ENCODE data around the gene COPS8.

GRCh38 chr2:237043866-237044265 lies 41.8 kb upstream of the COPS8 start:
- TF ChIP-seq ZNF532 (CRISPR knock-in tag; IDR thresholded peaks at IDR 0.05; ENCODE audit: borderline replicate concordance) = no peak
- TF ChIP-seq CTCF (IDR thresholded peaks at IDR 0.05) = no peak
- no peak for TF ChIP-seq CBFB (CRISPR knock-in tag; IDR thresholded peaks at IDR 0.05; ENCODE audit: low read depth)
- no peak for TF ChIP-seq NR3C1 (CRISPR knock-in tag; conservative IDR thresholded peaks at IDR 0.05; ENCODE audit: low read depth)
- TF ChIP-seq TCF7 (CRISPR knock-in tag; IDR thresholded peaks at IDR 0.05; ENCODE audit: low read depth) = no peak
- no peak for TF ChIP-seq CREM (CRISPR knock-in tag; IDR thresholded peaks at IDR 0.05)
- no peak for TF ChIP-seq RORB (CRISPR knock-in tag; IDR thresholded peaks at IDR 0.05)
- no peak for TF ChIP-seq IRF2 (CRISPR knock-in tag; IDR thresholded peaks at IDR 0.05; ENCODE audit: borderline replicate concordance, low read depth)

Measured in WTC11 (cell line).